Tibial artery (tissue), 4 donors: ENCODE measurements around the gene CHORDC1.
A peak's percentile ranks its signal among the peaks of the same experiment; 100 is the strongest.
"Not testable (repeated sequence)": the region's sequence is repeated elsewhere in the genome, so short reads cannot be mapped to it uniquely, and the experiment has no call there.

ENCODE experiments used
- DNase-seq, 2 donors: peaks; one replicate each; pipeline ENCODE4 v3.0.0-alpha.2; 2019
- H3K27ac ChIP-seq, 2 donors: fragments of 200-600 bp; sonication (generic) in 1 of 2; 1 replicate in 1 of 2; 2 replicates in 1 of 2; pipeline ENCODE4 v1.5.1; 2018 to 2019; ENCODE audit warnings: mild to moderate bottlenecking in 1 of 2
- H3K27me3 ChIP-seq, 2 donors: fragments of 200-600 bp; sonication (generic) in 1 of 2; one replicate each; pipeline versions ENCODE4 v1.5.1 to v1.6.0; 2016 to 2019
- H3K36me3 ChIP-seq, 3 donors: fragments of 200-600 bp; sonication (generic) in 2 of 3; one replicate each; pipeline ENCODE4 v1.5.1; 2016 to 2019; ENCODE audit warnings: mild to moderate bottlenecking in 2 of 3
- H3K4me1 ChIP-seq, 4 donors: fragments of 200-600 bp; sonication (generic) in 2 of 4; 1 replicate in 3 of 4; 2 replicates in 1 of 4; pipeline ENCODE4 v1.5.1; 2016 to 2019
- H3K4me3 ChIP-seq, 2 donors: fragments of 200-600 bp; sonication (generic) in 1 of 2; 1 replicate in 1 of 2; 2 replicates in 1 of 2; pipeline ENCODE4 v1.5.1; 2018 to 2019; ENCODE audit warnings: mild to moderate bottlenecking in 2 of 2
- H3K9me3 ChIP-seq, 3 donors: fragments of 200-600 bp; sonication (generic) in 1 of 3; one replicate each; pipeline ENCODE4 v1.5.1; 2016 to 2019
- intact Hi-C: fragments of 100-400 bp; cut with DNase I; formaldehyde crosslinking; loops from one replicate; pipeline ENCODE4 v1.15.0; 2023; ENCODE audit warnings: low total_unique reads
- TF ChIP-seq, protein P1 (sequence below), 2 experiments: fragments of 200-600 bp in 1 of 2; fragments of 450-650 bp in 1 of 2; IDR thresholded peaks; one replicate each; pipeline ENCODE4 v1.5.1; 2017 to 2019; ENCODE audit warnings: antibody characterized with exemption in 2 of 2, mild to moderate bottlenecking in 1 of 2, moderate library complexity in 1 of 2

Gene CHORDC1

GRCh38 chr11:90213322-90213721 lies 9.5 kb downstream of the CHORDC1 start:
- peaks cover 18 to 22% (median 21%) of the 10 kb centered on the region in 3 donors for H3K36me3 ChIP-seq

GRCh38 chr11:90208857-90209256 lies 14.0 kb downstream of the CHORDC1 start:
- intact Hi-C loops = no loop called here
- H3K4me3 ChIP-seq = no peak overlapping the region
- H3K4me1 ChIP-seq = peaks cover 0 to 10% (median 3%) of the 10 kb centered on the region in 4 donors
- no peak for DNase-seq
- H3K36me3 ChIP-seq = peaks cover 24 to 50% (median 40%) of the 10 kb centered on the region in 3 donors
- H3K9me3 ChIP-seq = no peaks in the 10 kb centered on the region
- TF ChIP-seq, protein P1, sequence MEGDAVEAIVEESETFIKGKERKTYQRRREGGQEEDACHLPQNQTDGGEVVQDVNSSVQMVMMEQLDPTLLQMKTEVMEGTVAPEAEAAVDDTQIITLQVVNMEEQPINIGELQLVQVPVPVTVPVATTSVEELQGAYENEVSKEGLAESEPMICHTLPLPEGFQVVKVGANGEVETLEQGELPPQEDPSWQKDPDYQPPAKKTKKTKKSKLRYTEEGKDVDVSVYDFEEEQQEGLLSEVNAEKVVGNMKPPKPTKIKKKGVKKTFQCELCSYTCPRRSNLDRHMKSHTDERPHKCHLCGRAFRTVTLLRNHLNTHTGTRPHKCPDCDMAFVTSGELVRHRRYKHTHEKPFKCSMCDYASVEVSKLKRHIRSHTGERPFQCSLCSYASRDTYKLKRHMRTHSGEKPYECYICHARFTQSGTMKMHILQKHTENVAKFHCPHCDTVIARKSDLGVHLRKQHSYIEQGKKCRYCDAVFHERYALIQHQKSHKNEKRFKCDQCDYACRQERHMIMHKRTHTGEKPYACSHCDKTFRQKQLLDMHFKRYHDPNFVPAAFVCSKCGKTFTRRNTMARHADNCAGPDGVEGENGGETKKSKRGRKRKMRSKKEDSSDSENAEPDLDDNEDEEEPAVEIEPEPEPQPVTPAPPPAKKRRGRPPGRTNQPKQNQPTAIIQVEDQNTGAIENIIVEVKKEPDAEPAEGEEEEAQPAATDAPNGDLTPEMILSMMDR (IDR thresholded peaks at IDR 0.05) = no peak
- no peak overlapping the region for H3K27ac ChIP-seq
- no peaks in the 10 kb centered on the region for H3K27me3 ChIP-seq

More at GRCh38 chr11:90213322-90213721, 9.5 kb downstream of the CHORDC1 start:
- H3K4me1 ChIP-seq = peaks cover 0 to 15% (median 6%) of the 10 kb centered on the region in 4 donors
- H3K4me3 ChIP-seq = no peak overlapping the region
- H3K9me3 ChIP-seq = no peaks in the 10 kb centered on the region
- no peak for DNase-seq
- TF ChIP-seq, protein P1 (IDR thresholded peaks at IDR 0.05) = no peak
- intact Hi-C loops = no loop called here
- no peak overlapping the region for H3K27ac ChIP-seq
- H3K27me3 ChIP-seq = no peaks in the 10 kb centered on the region

DNA sequence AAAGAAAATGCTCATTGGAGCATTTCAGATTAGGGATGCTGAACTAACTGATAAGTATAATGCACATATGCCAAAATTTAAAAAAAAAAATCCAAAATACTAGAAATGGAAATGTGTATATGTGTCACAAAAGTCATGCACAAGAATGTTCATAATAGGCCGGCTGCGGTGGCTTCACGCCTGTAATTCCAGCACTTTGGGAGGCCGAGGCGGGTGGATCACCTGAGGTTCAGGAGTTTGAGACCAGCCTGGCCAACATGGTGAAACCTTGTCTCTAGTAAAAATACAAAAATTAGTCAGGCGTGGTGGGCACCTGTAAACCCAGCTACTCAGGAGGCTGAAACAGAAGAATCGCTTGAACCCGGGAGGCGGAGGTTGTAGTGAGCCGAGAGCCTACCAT lies 14.9 kb downstream of the CHORDC1 start:
- H3K27me3 ChIP-seq, intact Hi-C loops, H3K9me3 ChIP-seq, H3K27ac ChIP-seq, DNase-seq, H3K4me3 ChIP-seq: not testable (repeated sequence)
- H3K36me3 ChIP-seq = peaks cover 20 to 49% (median 47%) of the 10 kb centered on the region in 3 donors
- H3K4me1 ChIP-seq = peaks cover 0 to 10% (median 3%) of the 10 kb centered on the region in 4 donors

DNA sequence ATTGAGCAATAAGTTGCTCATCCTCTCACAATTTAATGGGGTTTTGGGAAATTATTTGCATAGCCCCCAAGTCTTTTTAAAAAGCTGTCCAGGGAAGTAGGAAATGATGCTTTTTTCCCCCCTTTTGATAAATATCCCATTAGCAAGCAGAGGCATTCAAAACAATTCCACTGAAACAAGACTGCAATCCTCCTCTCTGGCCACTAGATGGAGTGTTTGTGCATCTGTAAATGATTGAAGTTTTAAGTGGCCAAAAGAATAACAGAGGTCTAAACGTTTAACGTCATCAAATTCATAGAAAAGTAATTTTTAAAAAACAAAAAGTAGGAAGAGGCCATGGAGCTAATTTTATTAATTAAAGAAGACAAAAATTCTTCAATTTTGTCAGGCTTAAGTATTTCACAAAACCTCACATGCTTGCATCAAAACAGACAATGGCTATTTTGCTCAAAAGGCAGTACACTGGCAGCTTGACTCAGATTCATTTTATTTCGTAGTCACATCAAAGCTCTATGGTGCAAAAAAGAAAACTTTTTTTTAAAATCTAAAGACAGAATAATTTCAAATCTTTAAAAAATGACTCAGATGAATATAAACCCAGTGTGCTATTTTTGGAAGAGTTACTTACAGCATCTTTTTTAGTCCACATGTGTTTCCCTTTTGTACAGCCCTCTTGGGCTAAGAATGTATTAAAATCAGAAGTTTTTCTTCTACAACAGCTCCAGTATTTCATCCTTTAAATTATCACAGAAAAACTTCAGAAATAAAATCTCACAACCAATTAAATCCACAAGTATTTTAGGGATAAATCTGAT lies 17.8 kb downstream of the CHORDC1 start:
- intact Hi-C loops = no loop called here

DNA sequence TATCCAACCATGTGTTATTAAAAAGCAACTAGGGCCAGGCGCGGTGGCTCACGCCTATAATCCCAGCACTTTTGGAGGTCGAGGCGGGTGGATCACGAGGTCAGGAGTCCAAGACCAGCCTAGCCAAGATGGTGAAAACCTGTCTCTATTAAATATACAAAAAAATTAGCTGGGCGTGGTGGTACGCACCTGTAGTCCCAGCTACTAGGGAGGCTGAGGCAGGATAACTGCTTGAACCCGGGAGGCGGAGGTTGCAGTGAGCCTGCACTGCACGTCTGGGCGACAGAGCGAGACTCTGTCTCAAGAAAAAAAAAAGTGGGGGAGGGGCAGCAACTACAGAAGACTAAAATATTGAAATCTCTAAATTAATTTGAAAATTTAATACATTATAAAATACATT lies 18.4 kb downstream of the CHORDC1 start:
- no peaks in the 10 kb centered on the region for H3K27me3 ChIP-seq
- H3K9me3 ChIP-seq = no peaks in the 10 kb centered on the region
- peaks cover 0 to 10% (median 3%) of the 10 kb centered on the region in 4 donors for H3K4me1 ChIP-seq
- no peak overlapping the region for H3K4me3 ChIP-seq
- intact Hi-C loops = no loop called here
- H3K36me3 ChIP-seq = peaks cover 26 to 49% (median 45%) of the 10 kb centered on the region in 3 donors
- no peak for DNase-seq
- no peak overlapping the region for H3K27ac ChIP-seq
- TF ChIP-seq, protein P1 (IDR thresholded peaks at IDR 0.05) = no peak

More for the DNA sequence above, 17.8 kb downstream of the CHORDC1 start:
- peaks cover 0 to 10% (median 3%) of the 10 kb centered on the region in 4 donors for H3K4me1 ChIP-seq
- H3K4me3 ChIP-seq = no peak overlapping the region
- no peaks in the 10 kb centered on the region for H3K9me3 ChIP-seq
- peaks cover 32 to 56% (median 52%) of the 10 kb centered on the region in 3 donors for H3K36me3 ChIP-seq
- TF ChIP-seq, protein P1 (IDR thresholded peaks at IDR 0.05) = peak; percentile 67 to 82
- peak overlapping the region in 1 of 2 donors; percentile 2 for H3K27ac ChIP-seq
- DNase-seq = no peak
- H3K27me3 ChIP-seq = no peaks in the 10 kb centered on the region

DNA sequence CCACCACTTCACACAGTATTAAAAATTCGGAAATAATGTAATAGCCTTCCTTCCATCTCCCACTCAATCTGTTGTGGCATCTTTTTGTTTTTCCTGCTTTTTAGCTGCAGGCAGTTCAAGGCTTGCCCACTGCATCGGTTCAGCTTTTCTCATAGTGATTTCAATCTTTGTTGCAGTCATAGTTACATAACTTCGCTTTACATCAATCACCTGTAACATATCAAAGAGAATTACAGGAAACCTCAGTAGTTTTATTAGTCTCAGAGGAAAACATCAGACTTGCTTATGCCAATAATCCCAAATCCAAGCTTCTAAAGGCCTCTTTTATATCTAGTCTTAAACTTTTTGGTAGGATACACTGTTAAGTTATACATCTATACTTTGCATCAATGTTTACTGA lies 20.5 kb downstream of the CHORDC1 start:
- no peak for DNase-seq
- Histone ChIP-seq H3K36me3 (peaks cover 23 to 55% (median 43%) of the 10 kb centered on the region in 3 donors), H3K4me1 (peaks cover 0 to 10% (median 3%) of the 10 kb centered on the region in 4 donors), H3K27ac (no peak overlapping the region), H3K27me3 (no peaks in the 10 kb centered on the region), H3K4me3 (no peak overlapping the region), H3K9me3 (no peaks in the 10 kb centered on the region)
- TF ChIP-seq, protein P1 (IDR thresholded peaks at IDR 0.05) = no peak
- intact Hi-C loops = no loop called here
